ENCODE measurements around the gene PCDH9.

PCDH9 gene

DNA sequence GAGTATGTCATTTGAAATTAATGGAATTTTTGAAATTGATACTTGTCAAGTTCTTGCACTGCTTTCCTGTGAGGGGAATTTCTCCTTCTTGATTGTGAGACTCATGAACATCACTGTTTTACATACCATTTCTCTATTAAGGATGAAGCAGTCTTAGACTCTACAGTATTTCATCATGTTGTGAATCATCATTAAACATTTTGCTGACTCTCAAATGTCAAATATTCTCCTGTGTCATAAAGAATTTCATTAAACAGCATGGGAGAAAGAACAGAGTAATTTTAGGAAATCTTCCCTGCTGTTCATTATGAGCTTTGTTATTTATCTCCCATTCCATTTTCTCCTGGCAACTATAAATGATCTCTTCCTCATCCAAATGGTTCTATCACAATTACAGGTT, 729.0 kb downstream of the PCDH9 start:
- DNase-seq, result no peak

DNA sequence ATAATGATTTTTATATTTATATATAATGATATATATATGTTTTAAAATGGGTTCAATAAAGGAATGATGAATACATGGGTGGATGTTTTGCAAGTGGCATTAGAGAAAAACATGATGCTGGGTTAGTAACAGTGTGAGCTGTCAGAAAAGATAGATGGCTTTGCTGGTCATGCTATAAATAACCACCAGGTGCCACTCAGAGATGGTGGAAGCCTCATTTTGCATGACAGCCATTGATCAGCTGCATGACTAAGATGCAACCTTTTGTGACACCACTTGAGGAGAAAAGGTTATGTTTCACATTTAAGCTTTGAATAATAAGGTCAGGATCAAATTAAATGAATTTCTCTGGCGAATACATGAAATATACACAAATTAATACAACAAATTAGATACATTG, 737.7 kb downstream of the PCDH9 start:
- no peak for DNase-seq

DNA sequence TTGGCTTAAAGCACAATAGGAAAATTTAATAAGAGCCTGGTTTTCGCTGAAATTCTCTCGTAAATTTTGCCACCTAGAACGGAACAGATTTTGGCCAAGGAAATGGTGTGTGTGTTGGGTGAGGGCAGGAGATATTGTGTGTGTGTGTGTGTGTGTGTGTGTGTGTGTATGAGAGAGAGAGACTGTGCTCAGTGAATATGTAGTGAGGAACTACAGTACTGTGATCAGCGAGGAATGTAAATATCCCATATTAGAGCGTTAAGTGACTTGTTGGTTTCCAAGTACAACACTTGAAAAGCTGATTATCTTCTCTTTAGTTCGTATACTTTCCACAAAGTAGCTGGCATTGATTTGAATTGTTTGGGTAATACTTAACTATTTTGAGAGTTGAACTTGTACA, 738.9 kb downstream of the PCDH9 start:
- DNase-seq, result no peak

DNA sequence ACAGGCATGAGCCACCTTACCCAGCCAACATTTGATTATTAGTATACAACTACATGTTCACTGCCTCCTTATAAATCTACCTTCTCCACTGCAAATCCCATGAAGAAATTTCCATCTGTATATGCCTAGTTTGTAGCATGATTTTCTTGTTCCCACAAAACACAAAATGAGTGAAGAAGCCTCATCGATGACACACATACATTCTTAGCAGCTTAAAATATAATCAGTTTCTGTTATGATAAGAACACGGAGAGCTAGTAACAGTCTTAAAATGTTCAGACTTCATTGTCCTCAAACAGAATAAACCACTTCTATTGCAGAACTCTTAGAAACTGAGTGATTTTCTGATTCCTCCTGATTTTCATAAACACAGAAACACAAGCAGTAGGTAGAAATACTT, 740.5 kb downstream of the PCDH9 start:
- no peak for DNase-seq

DNA sequence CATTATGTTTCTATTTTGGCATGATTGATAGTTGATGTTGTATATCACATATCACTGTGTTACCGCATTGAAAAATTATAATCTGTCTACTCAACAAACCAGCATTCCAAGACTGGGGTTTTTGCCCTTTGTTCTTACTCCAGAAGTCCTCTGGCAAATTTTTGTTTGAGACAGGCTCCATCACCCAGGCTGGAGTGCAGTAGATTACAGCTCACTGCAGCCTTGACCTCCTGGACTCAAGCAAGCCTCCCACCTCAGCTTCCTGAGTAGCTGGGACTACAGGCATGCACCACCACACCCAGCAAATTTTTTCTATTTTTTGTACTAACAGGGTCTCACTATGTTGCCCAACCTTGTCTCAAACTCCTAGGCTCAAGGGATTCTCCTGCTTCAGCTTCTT, 741.0 kb downstream of the PCDH9 start:
- DNase-seq, result no peak

DNA sequence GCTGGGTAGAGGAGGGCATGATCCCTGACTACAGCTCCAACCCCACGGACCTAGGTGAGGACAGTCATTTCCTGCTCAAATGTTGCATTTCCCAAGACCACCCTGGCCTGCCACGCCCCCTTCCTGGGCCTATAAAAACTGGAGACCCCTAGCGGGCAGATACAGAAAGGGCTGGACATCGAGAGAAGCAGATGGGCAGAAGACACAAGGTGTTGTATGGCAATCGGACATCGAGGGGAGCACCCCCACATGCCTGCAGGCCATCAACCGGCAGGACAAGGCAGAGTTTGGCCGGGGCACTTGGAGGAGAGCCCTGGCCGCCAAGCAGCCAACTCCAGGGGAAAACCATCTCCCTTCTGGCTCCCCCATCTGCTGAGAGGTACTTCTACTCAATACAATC, 746.4 kb downstream of the PCDH9 start:
- DNase-seq, result no peak

DNA sequence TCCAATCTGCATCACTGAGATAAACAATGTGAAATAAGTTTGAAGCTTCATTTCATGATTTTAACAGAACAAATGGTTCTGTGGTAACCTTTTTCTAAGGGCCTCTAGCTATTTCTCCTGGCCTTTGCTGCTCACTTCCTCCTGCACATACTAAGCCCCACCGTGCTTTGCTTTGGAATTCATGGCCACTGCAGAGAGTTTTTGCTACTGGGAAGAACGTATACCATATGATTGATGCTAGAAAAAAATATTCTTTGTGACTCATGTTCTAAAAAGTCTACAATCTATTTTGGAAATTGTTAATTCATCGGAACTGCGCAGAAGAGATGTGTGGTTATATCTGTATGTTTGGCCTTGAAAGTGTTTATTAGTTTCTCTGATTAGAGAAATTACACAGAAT, 747.3 kb downstream of the PCDH9 start:
- DNase-seq, result no peak

DNA sequence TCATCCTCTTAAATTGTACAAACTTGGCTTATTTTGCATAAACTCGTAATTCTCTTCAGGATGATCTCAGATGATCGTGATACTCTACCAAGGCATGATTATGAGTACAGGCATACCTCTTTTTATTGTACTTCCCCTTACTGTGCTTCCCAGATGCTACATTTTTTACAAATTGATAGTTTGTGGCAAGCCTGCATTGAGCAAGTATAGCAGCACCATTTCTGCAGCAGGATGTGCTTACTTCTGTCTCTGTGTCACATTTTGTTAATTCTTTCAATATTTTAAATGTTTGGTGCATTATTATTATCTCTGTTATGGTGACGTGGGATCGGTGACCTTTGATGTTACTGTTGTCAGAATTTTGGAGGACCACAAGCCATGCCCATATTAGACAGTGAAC, 752.3 kb downstream of the PCDH9 start:
- DNase-seq, result no peak

DNA sequence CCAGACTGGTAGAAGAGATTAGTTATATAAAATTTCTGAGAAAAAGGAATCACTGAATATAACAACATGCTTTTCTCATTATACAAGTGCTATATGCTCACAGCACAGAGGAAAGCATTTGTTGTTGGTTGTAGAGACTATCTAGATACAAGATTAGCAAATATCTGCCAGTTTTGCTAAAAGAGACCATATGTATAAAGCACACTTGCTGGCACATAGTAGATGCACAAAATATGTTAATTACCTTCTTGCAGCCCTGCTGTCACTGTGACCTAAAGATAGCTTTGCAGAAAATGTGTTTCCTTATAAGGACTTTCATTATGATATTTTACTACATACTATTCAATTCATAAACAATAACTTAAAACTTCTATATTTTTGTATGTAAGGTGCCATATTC, 755.1 kb downstream of the PCDH9 start:
- DNase-seq, result no peak

DNA sequence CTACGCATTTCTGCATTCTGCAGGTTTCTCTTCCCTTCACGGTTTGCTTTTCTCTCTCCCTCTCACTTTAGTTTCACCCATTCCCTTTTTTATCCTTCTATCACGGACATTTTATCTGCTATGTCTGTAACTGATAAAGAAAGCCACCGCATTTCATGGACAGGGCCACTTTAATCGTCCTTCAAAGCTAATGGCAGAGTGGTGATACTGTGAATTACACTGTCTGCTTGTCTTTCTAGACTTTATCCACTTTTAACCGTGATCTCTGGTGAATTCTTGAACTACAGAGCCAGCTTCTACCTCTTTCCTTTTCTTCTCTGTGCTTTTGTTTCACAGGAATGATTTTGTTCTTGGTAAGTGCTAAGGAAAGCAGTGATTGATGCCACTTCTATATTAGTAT, 760.4 kb downstream of the PCDH9 start:
- DNase-seq, result no peak

DNA sequence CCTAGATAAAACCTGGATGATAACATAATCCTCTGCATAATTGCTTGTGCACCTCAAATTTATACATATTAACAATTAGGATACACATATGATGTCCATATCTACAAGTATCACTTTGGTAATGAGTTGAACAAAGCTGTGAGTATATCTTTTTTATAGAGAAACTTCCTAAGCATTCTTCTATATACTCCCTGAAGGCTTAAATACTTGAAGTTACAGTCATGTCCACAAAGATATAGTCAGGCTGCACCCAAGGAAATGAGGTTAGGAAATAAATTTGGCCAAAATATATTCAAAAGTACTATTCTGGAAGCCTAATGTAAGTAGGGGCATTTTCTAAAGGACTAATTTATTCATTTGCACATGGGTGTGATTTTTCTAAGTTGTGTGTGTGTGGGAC, 761.5 kb downstream of the PCDH9 start:
- no peak for DNase-seq

DNA sequence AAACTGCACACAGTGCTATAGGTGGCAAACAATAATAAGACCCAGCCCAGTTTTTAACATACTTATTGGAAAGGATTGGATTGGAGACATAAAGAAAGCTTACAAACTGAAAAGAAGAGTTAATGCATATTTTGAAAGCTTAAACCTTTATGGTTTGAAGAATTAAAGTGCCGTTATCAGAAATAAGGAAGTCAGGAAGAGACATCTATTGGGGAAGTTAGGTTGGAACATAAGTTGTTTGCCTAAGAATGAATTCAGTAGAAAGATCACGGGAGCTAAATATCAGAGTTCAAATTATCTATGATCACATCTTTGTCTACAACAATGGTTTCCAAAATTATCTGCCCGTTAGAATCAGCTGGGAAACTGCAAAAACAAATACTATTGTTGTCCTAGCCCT, 767.9 kb downstream of the PCDH9 start:
- no peak for DNase-seq

DNA sequence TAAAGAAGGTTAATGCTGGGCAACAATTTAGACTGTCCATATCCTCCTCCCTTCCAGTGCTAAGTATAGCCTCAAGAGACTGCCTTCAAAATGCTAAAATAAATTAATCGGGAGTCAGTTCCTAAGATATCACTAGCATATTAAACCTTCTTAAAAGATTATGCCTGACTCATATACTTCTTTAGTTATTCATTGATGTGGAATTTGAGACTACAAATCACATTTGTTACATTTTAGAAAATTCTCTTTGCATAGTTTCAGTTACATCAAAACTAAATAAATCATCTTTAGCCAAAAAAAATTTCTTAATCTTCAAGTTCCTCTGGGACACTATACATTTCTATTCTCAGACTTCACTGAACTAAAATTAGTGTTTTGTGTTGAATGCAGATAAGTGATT, 769.1 kb downstream of the PCDH9 start:
- DNase-seq, result no peak

DNA sequence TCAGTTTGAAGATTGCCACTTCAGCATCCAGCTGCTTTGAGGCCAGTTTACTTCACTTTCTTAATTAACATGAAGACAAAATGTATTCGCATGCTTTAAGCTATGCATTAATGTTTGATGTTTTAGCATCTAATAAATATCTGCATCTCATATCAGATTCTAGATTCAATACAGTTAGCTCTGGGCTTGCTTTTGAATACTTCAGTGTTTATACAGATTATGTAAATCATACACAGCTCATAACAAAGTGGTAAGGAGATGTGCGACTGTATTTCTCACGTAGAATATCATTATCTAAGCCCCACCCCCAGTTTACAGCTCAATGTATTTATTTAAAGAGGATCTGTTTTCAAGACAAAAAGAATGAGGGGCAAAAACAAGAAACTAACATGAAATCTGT, 770.5 kb downstream of the PCDH9 start:
- no peak for DNase-seq

DNA sequence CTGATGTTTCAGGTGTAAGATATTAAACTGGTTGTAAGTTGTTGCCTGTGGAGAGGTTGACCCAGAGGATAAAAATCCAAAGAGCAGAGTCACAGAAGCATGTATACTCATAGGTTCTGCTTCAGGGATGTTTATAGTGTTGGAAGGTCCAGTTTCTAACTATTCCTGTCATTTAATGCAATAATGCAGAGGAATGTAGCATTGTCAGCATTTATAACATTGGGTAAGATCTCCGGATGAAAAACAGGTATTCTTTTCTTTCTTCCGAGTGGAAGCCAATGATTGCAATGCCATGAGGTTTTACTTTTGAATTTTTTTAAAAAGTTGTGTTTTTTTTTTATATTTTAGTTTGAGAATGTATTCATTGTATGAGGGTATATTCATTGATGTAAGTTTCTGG, 771.0 kb downstream of the PCDH9 start:
- DNase-seq, result no peak

DNA sequence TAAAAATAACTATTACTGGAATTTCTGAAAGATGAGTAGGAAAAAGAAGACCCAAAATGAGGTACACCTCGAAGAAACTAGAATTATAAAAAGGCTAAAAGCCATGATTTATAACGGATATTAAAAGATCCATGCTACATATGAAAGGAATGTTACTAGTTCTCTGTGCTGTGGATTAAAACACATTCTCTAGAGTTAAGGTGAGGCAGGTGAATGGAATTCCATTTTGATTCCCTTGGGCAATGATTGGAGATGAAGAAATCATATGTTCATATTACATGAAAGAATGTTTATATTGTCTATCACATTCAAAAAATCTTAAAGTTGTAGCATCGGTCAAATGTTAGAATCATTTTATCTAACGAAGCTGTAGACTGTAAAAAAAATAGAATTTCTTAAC, 783.7 kb downstream of the PCDH9 start:
- no peak for DNase-seq

DNA sequence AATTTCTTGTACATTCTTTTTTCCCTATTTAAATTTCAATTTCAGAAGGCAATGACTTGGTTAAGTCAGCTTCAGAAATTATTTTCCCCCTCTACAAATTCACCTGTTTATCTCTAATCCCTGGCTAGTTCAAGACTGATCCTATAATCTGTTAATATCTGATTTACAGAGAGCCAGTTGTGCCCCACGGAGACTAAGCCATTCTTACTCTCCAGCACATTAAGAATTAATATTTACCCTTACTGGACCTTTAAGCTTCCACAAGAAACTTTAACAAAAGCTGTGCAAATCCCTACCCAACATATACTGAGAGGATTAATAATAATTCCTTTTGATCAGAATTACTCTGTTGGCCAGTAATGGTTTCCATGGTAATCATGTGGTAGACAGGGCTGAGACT, 786.2 kb downstream of the PCDH9 start:
- DNase-seq, result no peak

DNA sequence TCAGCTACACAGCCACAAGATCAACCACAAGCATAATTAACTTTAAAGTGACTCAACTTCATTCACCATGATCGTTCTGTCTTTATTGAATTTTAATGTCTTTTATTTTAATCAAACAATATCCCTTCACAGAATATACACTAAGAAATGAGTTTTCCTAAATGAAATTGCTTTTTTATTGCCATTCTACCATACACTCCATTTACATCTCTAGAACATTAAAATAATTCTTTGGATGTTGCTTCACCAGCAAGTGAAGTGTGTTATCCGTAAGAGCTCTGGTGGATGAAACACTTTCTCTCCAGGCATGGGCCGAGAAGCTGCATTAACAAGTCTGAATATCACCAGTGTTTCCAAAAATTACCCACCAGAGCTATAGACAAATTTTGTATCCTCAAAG, 789.2 kb downstream of the PCDH9 start:
- DNase-seq, result no peak

DNA sequence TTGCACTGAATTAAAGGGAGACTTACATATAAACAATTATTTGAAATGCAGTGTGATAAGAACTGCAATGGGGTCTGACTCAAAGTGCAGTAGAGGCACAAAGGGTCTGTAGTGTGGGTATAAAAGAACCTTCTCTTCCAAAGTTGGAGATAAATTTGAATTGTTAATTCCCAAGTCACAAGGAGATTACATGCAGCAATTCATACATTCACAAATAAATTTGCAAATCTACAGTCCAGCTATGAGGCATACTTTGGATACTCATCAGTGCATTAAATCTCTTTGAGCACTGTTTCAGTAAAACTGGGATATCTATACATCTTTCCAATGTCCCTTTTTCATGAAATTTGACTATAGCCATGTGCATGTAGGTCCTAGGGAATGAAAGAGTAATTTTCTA, 799.4 kb downstream of the PCDH9 start:
- no peak for DNase-seq

DNA sequence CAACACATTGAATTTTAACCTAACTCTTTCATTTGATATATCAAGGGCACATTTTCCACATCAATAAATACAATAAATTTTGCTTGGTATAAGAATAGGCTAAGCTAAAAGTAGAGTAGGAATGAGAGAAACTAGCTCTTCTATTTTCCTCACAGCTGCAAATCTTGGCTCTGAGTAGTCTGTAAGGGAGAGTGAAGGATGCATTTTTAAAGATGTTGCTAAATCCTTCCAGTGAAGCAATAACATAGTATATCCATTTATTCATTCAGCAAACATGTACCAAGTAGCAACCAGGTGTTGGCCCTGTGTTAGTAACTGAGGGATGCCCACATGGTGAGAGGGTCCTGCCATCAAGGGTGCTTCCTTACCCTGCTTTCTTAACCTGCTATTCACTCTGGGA, 799.9 kb downstream of the PCDH9 start:
- DNase-seq, result no peak

DNA sequence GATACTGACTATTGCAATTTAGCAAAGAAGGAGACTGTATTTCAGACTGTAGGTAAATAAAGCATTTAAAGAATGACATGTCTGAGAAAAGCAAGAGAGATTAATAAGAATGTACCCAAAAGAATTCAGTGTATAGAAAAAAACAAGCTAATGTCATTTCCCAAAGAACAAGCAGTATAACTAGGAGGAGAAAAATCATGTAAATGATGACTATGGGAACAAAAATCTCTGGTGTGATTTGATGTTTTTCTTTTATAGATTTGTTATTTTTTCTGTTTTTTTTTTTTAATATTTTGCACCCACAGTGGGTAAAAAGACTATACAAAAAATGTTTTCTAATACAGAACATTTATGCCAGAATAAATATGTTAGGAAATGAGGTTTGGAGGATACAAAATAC, 801.0 kb downstream of the PCDH9 start:
- DNase-seq, result no peak

DNA sequence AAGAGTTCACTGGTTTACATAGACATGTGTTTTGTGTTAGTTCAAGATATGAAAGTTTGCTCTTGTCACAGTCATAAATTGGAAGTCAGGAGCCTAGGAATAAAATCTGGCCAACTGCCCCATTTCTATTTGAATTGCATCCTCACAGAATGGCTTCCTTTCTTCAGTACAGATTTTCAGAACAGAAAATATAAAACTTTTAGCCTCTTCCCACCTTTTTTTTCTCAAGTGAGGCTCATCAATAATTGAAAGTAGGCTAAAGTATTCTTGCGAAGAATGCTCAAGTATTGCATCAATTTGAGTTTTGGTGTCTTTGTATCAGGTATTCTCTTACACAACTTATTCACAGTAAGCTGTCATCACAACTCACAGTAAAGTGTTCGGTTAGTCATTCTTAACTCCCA, 802.7 kb downstream of the PCDH9 start:
- no peak for DNase-seq

DNA sequence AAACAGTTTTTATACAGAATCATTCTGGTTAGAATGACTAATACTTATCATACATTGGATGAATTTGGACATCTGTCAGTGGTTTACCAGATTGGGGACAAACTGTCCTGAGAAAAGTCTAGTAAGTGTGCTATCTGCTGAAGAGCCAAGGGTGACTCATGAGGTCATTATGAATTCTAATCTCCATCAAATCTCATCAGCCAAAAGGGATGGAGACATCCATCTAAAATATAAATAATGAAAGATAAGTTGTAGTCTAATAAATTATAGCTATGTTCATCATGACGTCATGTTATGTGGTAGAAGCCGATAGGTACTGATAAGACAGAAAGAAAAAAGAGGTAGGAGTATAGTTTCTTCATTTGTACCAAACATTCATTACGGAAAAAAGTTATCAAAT, 804.4 kb downstream of the PCDH9 start:
- DNase-seq, result no peak

DNA sequence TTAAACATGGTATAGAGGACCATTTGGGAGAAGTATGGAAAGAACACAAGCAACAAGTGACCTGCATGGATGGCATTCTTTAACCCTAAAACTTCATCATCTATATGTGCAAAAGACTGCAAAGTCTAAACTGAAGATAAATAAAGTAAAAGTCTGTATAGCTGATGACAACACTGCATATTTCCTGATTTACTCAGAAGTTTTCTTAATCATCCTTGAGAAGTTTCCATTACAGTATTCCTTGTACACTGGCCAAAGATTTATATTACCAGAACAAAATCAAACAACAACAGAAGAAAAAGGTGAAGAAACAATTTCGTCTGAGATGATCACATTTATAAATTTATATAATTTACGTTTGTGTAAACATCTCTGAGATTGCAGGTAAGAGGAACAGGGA, 805.7 kb downstream of the PCDH9 start:
- no peak for DNase-seq

DNA sequence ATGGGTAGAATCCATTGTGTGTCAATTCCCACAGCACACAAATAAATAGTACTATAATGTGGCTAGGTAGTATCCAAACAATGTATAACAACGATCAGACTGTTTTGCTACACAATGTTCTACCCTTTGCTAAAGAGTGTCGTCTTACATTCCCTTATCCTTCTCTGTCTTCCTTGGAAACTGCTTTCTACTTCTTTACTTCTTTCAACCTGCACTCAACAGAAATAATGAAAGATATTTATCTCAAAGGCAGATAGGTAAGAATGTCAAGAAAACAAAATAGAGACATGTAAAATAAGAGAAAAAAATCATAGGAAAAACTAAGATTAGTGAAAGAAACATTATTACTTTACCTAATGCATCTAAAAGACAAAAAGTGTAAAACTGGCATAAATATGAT, 814.7 kb downstream of the PCDH9 start:
- DNase-seq, result no peak

DNA sequence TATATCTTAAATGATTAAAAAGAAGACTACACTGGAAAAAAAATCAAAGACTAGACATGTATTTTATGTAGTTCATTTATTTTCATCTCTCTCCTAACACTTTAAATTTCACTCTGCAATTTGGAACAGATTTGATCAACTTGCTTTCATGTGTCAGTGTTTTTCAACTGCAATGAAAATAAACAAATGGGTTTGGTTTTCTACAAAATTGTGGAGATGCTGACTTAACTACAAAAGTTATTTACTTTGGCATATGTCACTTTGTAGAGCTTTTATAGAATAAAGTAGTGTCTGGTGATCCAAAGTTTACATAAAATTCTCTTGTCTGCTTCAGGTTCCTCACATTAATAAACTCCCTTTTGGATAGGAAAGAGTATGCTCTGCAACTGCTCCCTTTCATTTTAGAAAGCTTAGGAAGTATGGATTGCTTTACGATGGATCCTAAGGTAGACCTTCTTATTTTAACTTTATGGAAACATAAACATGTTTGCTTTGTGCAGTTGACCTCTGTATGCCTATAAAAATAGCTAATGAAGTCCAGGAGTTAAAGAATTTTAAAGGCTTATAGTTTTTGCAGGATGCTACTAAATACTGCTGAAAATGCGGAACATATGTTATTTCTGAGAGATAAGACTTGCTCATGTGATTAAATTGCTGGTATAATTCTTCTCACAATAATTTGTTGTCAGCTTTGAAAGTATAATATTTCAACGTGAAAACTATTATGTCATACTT, 815.9 kb downstream of the PCDH9 start:
- DNase-seq, result no peak
